ENCODE data around the gene SYS1. TPM values are rescaled to one million over a fixed set of nuclear protein-coding genes. Genes with fewer than 3 reads are reported as not detected.

The SYS1 gene
- total and polyA plus RNA-seq, 10 donors = 15.1 to 69.8 (median 32.2) TPM

DNA sequence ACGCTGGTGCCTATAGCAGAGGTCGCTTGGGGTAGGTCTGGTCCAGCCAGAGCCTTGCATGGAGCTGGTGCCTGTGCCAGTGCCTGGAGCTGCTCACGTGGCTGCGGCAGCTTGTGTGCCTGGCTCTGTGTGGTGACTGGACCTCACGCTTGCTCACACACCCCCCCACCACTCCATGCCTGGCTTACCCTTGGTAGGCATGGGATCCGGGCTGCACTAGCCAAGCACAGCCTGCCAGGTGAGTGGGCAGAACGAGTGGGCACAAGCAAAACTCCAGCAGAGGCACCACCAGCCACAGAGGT lies 32.1 kb downstream of the SYS1 start:
- intact Hi-C loops (cut with DNase I; ENCODE audit: low total_unique reads) = no loop called here

DNA sequence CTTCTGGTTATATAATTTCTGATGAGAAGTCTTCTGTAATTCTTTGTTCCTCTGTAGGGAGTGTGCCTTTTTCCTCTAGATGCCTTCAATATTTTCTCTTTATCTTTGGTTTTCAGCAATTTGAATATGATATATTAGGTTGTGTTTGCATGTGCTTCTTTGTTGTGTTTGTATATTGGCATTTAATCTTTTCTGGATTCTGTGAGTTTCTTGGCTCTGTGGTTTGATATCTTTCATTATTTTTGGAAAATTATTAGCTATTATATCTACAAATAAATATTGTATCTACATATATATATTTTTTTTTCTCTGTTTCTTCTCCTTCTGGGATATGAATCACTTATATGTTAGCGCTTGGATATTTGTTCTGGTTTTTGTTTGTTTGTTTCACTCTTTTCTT lies 36.1 kb downstream of the SYS1 start:
- Histone ChIP-seq H3K9me3 (peaks cover 4 to 33% (median 24%) of the 10 kb centered on the region in 8 donors), H3K36me3 (peaks cover 0 to 24% (median 0%) of the 10 kb centered on the region in 6 donors), H3K27me3 (replicated peaks in 1 of 7) (no peaks in the 10 kb centered on the region), H3K4me1 (no peaks in the 10 kb centered on the region), H3K27ac (no peak overlapping the region), H3K4me3 (no peak overlapping the region)
- WGBS, 5 donors = 94 to 100% (median 97%) methylated on average over 1 of the region's 1 CpG
- TF ChIP-seq, protein P1, sequence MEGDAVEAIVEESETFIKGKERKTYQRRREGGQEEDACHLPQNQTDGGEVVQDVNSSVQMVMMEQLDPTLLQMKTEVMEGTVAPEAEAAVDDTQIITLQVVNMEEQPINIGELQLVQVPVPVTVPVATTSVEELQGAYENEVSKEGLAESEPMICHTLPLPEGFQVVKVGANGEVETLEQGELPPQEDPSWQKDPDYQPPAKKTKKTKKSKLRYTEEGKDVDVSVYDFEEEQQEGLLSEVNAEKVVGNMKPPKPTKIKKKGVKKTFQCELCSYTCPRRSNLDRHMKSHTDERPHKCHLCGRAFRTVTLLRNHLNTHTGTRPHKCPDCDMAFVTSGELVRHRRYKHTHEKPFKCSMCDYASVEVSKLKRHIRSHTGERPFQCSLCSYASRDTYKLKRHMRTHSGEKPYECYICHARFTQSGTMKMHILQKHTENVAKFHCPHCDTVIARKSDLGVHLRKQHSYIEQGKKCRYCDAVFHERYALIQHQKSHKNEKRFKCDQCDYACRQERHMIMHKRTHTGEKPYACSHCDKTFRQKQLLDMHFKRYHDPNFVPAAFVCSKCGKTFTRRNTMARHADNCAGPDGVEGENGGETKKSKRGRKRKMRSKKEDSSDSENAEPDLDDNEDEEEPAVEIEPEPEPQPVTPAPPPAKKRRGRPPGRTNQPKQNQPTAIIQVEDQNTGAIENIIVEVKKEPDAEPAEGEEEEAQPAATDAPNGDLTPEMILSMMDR (IDR thresholded peaks at IDR 0.05 in 8 of 11, conservative IDR thresholded peaks at IDR 0.05 in 3 of 11) = no peak
- no peak for TF ChIP-seq POLR2AphosphoS5 (IDR thresholded peaks at IDR 0.05)
- no peak for TF ChIP-seq POLR2A (IDR thresholded peaks at IDR 0.05)
- DNase-seq = no peak
- intact Hi-C loops (cut with DNase I; ENCODE audit: low total_unique reads) = no loop called here

More for the DNA sequence above, 32.1 kb downstream of the SYS1 start:
- Histone ChIP-seq H3K27me3 (replicated peaks in 1 of 7) (no peaks in the 10 kb centered on the region), H3K4me3 (no peak overlapping the region), H3K4me1 (peaks cover 0 to 6% (median 0%) of the 10 kb centered on the region in 6 donors), H3K27ac (no peak overlapping the region), H3K36me3 (peaks cover 0 to 14% (median 0%) of the 10 kb centered on the region in 6 donors), H3K9me3 (peaks cover 0 to 13% (median 8%) of the 10 kb centered on the region in 8 donors)
- WGBS, 5 donors = 89 to 94% (median 91%) methylated on average over 5 to 7 of the region's 7 CpGs
- TF ChIP-seq POLR2A (IDR thresholded peaks at IDR 0.05) (no peak), POLR2AphosphoS5 (IDR thresholded peaks at IDR 0.05) (no peak)
- TF ChIP-seq, protein P1 (IDR thresholded peaks at IDR 0.05 in 8 of 11, conservative IDR thresholded peaks at IDR 0.05 in 3 of 11) = no peak
- no peak for DNase-seq

DNA sequence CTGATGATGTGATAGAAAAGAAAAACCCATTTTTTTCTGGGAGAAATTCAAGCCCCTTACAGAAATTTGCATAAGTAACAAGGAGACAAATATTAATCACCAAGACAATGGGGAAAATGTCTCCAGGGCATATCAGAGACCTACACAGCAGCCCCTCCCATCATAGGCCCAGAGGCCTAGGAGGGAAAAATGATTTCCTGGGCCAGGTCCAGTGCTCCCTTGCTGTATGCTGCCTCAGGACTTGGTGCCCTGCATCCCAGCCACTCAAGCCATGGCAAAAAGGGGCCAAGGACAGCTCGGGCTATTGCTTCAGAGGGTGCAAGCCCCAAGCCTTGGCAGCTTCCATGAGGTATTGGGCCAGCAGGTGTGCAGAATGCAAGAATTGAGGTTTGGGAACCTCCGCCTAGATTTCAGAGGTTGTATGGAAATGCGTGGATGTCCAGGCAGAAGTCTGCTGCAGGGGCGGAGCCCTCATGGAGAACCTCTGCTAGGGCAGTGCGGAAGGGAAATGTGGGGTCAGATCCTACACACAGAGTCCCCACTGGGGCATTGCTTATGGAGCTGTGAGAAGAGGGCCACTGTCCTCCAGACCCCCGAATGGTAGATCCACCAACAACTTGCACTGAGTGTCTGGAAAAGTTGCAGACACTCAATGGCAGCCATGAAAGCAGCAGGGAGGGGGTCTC lies 37.5 kb downstream of the SYS1 start:
- intact Hi-C loops (cut with DNase I; ENCODE audit: low total_unique reads) = no loop called here
- 91 to 99% (median 96%) methylated on average over 6 of the region's 6 CpGs for WGBS, 5 donors
- Histone ChIP-seq H3K36me3 (peaks cover 0 to 13% (median 0%) of the 10 kb centered on the region in 6 donors), H3K27ac (no peak overlapping the region), H3K4me1 (peaks cover 0 to 3% (median 3%) of the 10 kb centered on the region in 6 donors), H3K4me3 (no peak overlapping the region), H3K27me3 (replicated peaks in 1 of 7) (peaks cover 0 to 8% (median under 1%) of the 10 kb centered on the region in 7 donors), H3K9me3 (peaks cover 4 to 33% (median 24%) of the 10 kb centered on the region in 8 donors)
- TF ChIP-seq POLR2AphosphoS5 (IDR thresholded peaks at IDR 0.05) = no peak
- no peak for TF ChIP-seq POLR2A (IDR thresholded peaks at IDR 0.05)
- TF ChIP-seq, protein P1 (IDR thresholded peaks at IDR 0.05 in 8 of 11, conservative IDR thresholded peaks at IDR 0.05 in 3 of 11) = no peak
- DNase-seq = no peak

DNA sequence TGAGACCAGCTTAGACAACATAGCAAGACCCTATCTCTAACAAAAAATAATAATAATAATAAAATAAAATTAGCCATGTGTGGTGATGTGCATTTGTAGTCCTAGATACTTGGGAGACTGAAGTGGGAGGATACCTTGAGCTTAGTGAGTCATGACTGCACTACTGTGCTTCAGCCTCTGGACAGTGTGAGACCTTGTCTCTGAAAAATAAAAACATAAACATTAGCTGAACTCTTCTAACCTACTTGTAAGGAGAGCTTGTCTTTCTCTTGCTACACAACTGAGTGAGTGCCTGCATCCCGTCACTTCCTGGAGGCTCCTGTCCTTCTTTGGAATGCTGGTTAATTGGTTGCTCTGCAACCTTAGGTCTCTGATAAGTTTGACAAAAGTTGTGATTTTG lies 40.0 kb downstream of the SYS1 start:
- H3K9me3 ChIP-seq = peaks cover 4 to 33% (median 24%) of the 10 kb centered on the region in 8 donors
- intact Hi-C loops (cut with DNase I; ENCODE audit: low total_unique reads) = no loop called here

More for the DNA sequence above, 40.0 kb downstream of the SYS1 start:
- H3K4me1 ChIP-seq = peaks cover 2 to 28% (median 22%) of the 10 kb centered on the region in 6 donors
- peaks cover 0 to 13% (median 0%) of the 10 kb centered on the region in 6 donors for H3K36me3 ChIP-seq
- no peak overlapping the region for H3K4me3 ChIP-seq
- no peak for DNase-seq
- 93 to 100% (median 96%) methylated on average over 1 of the region's 1 CpG for WGBS, 5 donors
- TF ChIP-seq, protein P1 (IDR thresholded peaks at IDR 0.05 in 8 of 11, conservative IDR thresholded peaks at IDR 0.05 in 3 of 11) = no peak
- TF ChIP-seq POLR2AphosphoS5 (IDR thresholded peaks at IDR 0.05) (no peak), POLR2A (IDR thresholded peaks at IDR 0.05) (no peak)
- H3K27me3 ChIP-seq (replicated peaks in 1 of 7) = peaks cover 0 to 26% (median 4%) of the 10 kb centered on the region in 7 donors
- H3K27ac ChIP-seq = no peak overlapping the region

Data from spleen (tissue), 11 donors.